Fibroblast of skin of abdomen (primary cell): ENCODE results near the gene DOCK4.
"Not testable (repeated sequence)": the region's sequence is repeated elsewhere in the genome, so short reads cannot be mapped to it uniquely, and the experiment has no call there.

ENCODE experiments used
- DNase-seq: peaks from one replicate; pipeline ENCODE4 v3.0.0-alpha.2; 2013

DOCK4 gene

GRCh38 chr7:111937163-111937562, 269.0 kb downstream of the DOCK4 start:
- DNase-seq: no peak

- DNase-seq: peak; percentile 36
Observed at GRCh38 chr7:111933609-111934008, 272.6 kb downstream of the DOCK4 start.

GRCh38 chr7:111931958-111932357, 274.2 kb downstream of the DOCK4 start:
- DNase-seq: peak; percentile 12

- DNase-seq: no peak
Observed at GRCh38 chr7:111931016-111931517, 275.1 kb downstream of the DOCK4 start.

- DNase-seq: no peak
Observed at GRCh38 chr7:111929264-111929663, 276.9 kb downstream of the DOCK4 start.

GRCh38 chr7:111927353-111928019, 278.7 kb downstream of the DOCK4 start:
- no peak for DNase-seq

- DNase-seq: no peak
Observed at GRCh38 chr7:111920329-111920728, 285.9 kb downstream of the DOCK4 start.

- peak; percentile 50 for DNase-seq
Observed at GRCh38 chr7:111919631-111920179, 286.5 kb downstream of the DOCK4 start.

GRCh38 chr7:111919164-111919563, 287.0 kb downstream of the DOCK4 start:
- DNase-seq: no peak

- DNase-seq: no peak
Observed at GRCh38 chr7:111918461-111918860, 287.7 kb downstream of the DOCK4 start.

- DNase-seq: not testable (repeated sequence)
Observed at GRCh38 chr7:111917404-111917803, 288.8 kb downstream of the DOCK4 start.

GRCh38 chr7:111914291-111914690, 291.9 kb downstream of the DOCK4 start:
- no peak for DNase-seq

GRCh38 chr7:111911166-111911961, 294.8 kb downstream of the DOCK4 start:
- DNase-seq: no peak

GRCh38 chr7:111910656-111911055, 295.5 kb downstream of the DOCK4 start:
- no peak for DNase-seq

- not testable (repeated sequence) for DNase-seq
Observed at GRCh38 chr7:111908673-111909072, 297.5 kb downstream of the DOCK4 start.

- DNase-seq: no peak
Observed at GRCh38 chr7:111903797-111904196, 302.4 kb downstream of the DOCK4 start.

- DNase-seq: no peak
Observed at GRCh38 chr7:111903016-111903415, 303.2 kb downstream of the DOCK4 start.

GRCh38 chr7:111900283-111900682, 305.9 kb downstream of the DOCK4 start:
- no peak for DNase-seq

- no peak for DNase-seq
Observed at GRCh38 chr7:111895049-111895448, 311.1 kb downstream of the DOCK4 start.

- DNase-seq: no peak
Observed at GRCh38 chr7:111894518-111894917, 311.7 kb downstream of the DOCK4 start.

GRCh38 chr7:111893190-111893589, 313.0 kb downstream of the DOCK4 start:
- no peak for DNase-seq

GRCh38 chr7:111892588-111892987, 313.6 kb downstream of the DOCK4 start:
- DNase-seq: no peak

- DNase-seq: no peak
Observed at GRCh38 chr7:111887734-111888133, 318.5 kb downstream of the DOCK4 start.

GRCh38 chr7:111886233-111886632, 320.0 kb downstream of the DOCK4 start:
- DNase-seq: no peak
